ENCODE results near the gene MRPS10. TPM values are rescaled to one million over a fixed set of nuclear protein-coding genes. Genes with fewer than 3 reads are reported as not detected.

The MRPS10 gene
- total and polyA plus RNA-seq, 4 donors = 20.1 to 26.8 (median 23.9) TPM

- TF ChIP-seq HNF4A (conservative IDR thresholded peaks at IDR 0.05) (no peak), NR2F2 (IDR thresholded peaks at IDR 0.05) (no peak), YY1 (IDR thresholded peaks at IDR 0.05) (no peak)
Measured at GRCh38 chr6:42264852-42265390, 47.3 kb upstream of the MRPS10 start (continued).

- no peaks in the 10 kb centered on the region for H3K27me3 ChIP-seq (ENCODE audit: control insufficient read depth in 4 of 4, insufficient read depth in 4 of 4, low read length in 3 of 4)
Measured at GRCh38 chr6:42264162-42264851, 46.6 kb upstream of the MRPS10 start.

More at GRCh38 chr6:42264162-42264851, 46.6 kb upstream of the MRPS10 start:
- Histone ChIP-seq H3K36me3 (ENCODE audit: control insufficient read depth in 4 of 4, insufficient read depth in 3 of 4, low read depth in 1 of 4, low read length in 3 of 4) (no peaks in the 10 kb centered on the region), H3K4me3 (ENCODE audit: low read depth in 1 of 3, low read length in 3 of 3) (no peak overlapping the region), H3K4me1 (ENCODE audit: control insufficient read depth in 4 of 4, insufficient read depth in 4 of 4, low read length in 3 of 4) (no peaks in the 10 kb centered on the region), H3K9ac (ENCODE audit: low read depth in 1 of 2, low read length in 2 of 2) (no peak overlapping the region), H3K27ac (ENCODE audit: low read depth in 1 of 2, low read length in 2 of 2) (no peak overlapping the region), H3K9me3 (ENCODE audit: control insufficient read depth in 4 of 4, low read length in 3 of 4) (no peaks in the 10 kb centered on the region)
- 79% methylated on average over 10 of the region's 10 CpGs for WGBS
- no peak for TF ChIP-seq NR2F2 (IDR thresholded peaks at IDR 0.05)
- no peak for TF ChIP-seq ATF3 (IDR thresholded peaks at IDR 0.05)
- TF ChIP-seq ZBTB33 (IDR thresholded peaks at IDR 0.05) = no peak
- TF ChIP-seq YY1 (IDR thresholded peaks at IDR 0.05) = no peak
- no peak for TF ChIP-seq MAX (IDR thresholded peaks at IDR 0.05)
- TF ChIP-seq CTCF (IDR thresholded peaks at IDR 0.05; ENCODE audit: low read depth, low read length, missing input control) = no peak
- TF ChIP-seq JUND (IDR thresholded peaks at IDR 0.05) = no peak
- DNase-seq (ENCODE audit: low spot score) = no peak
